ENCODE data around the gene GALR3. TPM values are rescaled to one million over a fixed set of nuclear protein-coding genes. Genes with fewer than 3 reads are reported as not detected.

The GALR3 gene
- total RNA-seq, 1 donor from 2014 or later, result not detected

DNA sequence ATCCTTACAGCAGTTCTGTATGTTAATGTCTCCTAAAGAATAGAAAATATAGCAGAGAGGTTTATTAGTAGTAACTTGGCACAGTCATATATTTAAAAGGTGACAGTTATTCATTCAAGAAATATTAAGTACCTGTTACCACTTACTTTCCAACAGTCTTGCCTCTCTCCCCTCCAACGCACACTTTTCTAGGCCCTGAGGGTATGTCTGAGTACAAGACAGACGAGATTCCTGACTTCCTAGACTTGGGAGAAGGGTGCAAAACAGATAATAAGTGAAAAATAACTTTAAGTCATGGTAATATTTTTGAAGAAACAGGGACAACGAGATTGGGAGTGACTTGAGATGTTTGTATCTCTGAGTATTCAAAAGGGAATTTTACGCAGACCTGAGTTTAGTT lies 27.6 kb downstream of the GALR3 start:
- no peak for DNase-seq (ENCODE audit: low spot score)
- intact Hi-C loops (cut with DNase I), result no loop called here

DNA sequence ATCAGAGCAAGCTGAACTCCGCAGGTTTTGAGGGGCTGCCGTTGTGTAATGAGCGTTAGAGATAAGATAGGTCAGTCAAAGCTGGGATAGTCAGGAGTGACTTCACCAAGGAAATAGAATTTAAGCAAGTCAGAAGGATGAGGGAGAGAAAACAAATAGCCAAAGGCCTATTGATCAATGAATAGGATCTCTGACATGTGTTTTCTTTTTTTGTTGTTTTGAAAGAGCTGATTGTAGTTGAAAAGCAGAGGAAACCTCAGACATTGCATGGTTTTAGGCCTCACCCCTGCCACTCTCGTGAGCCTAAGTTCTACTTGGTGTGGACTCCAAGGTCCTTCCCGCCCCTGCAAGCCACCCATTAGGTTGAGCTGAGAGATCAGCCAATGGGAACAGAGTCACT lies 29.2 kb downstream of the GALR3 start:
- no peak for DNase-seq (ENCODE audit: low spot score)
- intact Hi-C loops (cut with DNase I), result no loop called here

DNA sequence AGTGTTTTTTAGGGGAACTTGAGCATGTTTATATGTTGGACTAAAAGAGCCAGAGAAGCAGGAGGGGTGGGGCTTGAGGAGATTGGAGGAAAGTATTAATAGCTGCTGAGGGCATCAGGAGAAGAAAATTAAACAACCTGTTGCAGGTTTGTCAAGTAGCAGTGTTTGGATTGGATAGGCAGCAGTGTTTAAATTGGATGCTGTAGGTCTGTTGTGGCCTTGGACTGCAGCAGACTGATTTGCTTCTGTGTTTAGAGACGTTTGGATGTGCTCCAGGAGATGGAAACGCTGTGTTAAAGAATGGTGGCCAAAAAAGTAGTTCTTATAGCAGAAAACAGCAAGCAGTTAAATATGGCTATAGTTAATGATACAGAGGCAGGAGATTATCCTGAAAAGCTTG lies 31.8 kb downstream of the GALR3 start:
- DNase-seq (ENCODE audit: low spot score), result no peak
- intact Hi-C loops (cut with DNase I), result no loop called here

DNA sequence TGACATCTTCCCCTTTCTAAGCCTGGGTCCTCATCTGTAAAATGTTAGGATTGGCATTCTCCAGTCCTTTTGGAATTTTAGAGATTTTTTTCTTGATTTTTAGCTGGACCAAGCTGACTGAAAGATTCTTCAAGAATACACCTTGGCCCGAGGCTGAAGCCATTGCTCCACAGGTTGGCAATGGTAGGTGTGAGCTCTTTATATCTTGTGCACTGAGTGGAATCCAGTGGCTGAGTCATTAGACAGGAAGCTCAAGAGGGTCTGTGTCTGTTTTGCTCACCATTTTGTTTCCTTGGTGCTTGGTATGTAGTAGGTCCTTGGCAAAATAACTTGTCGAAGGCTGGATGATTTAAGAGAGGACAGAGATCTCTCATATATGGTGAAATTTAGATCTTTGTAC lies 32.3 kb downstream of the GALR3 start:
- intact Hi-C loops (cut with DNase I), result no loop called here
- no peak for DNase-seq (ENCODE audit: low spot score)

DNA sequence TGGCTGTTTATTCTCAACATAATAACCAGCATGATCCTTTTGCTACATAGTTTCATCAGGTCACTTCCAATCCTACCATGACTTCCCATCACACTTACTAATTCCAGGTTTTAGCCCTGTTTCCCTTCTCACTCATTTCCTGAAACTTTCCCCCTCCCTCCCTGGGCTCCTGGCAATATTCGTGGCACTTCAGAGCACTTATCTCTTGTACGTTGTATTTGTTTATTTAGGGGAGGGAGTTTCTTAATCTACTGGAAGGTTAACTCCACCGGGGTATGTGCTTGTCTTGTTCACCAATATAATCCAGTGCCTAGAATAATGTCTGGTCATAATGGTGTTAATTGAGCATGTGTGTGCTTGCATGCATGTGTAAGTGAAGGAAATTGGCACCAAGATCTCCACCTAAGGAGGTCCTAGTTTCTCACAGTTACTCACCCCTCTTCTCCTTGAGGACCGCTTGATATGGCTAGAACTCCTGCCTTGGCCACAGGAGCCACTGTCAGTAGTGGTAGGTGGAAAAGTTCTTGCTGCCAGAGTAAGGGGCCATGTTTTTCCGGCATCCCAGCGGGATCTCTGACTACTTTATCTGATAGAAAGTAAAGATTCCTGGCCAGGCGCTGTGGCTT lies 37.7 kb downstream of the GALR3 start:
- intact Hi-C loops (cut with DNase I), result no loop called here
- DNase-seq (ENCODE audit: low spot score), result no peak

DNA sequence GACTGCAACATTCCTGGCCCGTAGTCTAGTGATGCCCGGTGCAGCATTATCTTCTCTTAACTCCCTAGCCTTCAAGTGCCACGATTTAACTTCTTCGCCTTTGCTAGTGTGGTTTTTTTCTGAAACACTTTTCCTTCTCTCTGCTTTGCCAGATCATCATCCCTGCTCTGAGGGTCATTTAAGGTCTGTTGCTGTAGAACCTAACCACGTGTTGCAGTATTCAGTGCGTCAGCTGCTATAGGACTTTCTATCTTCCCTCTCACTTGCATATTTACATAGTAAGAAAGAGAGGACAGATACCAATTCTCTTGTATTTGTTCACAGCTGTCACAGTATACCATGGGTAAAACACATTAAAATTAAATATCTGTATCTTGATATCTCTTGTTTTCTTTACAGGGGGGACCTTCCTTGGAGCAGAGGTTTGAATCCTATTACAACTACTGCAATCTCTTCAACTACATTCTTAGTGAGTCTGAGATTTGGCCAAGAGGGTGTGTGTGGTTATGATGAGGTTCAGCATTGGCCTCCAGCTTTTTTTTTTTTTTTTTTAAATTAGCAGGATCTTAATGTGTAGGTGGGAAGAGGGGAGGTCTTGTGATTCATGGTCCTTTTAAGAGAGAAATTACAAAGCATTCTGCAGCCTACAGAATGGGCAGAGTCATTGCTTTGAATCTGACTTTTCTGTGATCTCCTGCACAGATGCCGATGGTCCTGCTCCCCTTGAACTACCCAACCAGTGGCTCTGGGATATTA lies 39.6 kb downstream of the GALR3 start:
- DNase-seq (ENCODE audit: low spot score), result no peak
- intact Hi-C loops (cut with DNase I), result loop anchor here (1.0 kb wide), 1 partner anchor 45 kb away; no protein-coding TSS in a partner anchor

DNA sequence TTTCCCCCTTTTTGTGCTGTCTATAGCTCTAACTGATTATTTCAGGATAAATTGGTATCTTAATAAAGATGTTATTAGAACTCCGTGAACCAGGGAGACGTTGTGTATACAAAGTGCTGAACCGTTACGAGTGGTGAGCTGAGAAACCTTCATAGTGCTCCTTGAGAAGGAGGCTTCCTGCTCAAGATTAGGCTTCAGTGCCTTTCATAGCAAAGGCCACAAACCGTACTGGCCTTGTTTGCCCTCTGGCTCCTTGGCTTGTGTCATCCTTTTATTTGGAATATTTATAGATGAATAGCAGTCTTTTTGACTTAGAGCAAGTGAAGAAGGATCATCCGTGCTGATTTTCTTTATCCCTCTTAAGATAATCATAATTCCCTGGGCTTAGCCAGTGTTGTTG lies 42.3 kb downstream of the GALR3 start:
- no peak for DNase-seq (ENCODE audit: low spot score)
- intact Hi-C loops (cut with DNase I), result no loop called here

DNA sequence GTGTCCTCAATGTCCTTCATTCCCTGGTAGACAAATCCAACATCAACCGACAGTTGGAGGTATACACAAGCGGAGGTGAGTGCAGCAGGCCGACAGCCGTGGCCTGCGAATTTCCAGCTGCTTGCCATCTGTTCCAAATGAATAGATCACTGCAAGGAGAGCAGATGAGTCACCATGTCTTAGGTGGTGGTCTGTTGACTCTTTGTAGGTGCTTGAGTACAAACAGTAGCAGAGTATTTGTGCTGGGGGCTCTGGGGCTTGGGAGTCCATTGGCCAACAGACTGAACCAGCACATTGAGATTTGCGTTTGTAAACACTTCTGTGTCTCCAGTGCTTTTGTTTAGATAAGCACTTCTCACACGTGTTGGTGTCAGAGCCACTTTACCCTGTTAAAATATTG lies 47.1 kb downstream of the GALR3 start:
- no peak for DNase-seq (ENCODE audit: low spot score)
- intact Hi-C loops (cut with DNase I), result no loop called here

Small RNA genes lying within 50 kb of the gene (microRNA-seq; reads per million reads assigned to microRNA genes)
- gene MIR659, result not detected

Other genes starting within 250 kb of the GALR3 start
- gene LGALS2, start 243.3 kb upstream of the GALR3 start, total RNA-seq, result not detected
- gene GGA1, start 214.5 kb upstream of the GALR3 start, total RNA-seq, result 32.5 TPM
- 2.3 TPM for gene SH3BP1, start 183.7 kb upstream of the GALR3 start, total RNA-seq
- gene PDXP, start 164.7 kb upstream of the GALR3 start, total RNA-seq, result 24.1 TPM
- 1,015 TPM for gene LGALS1, start 147.7 kb upstream of the GALR3 start, total RNA-seq
- gene NOL12, start 137.0 kb upstream of the GALR3 start, total RNA-seq, result 15.2 TPM
- 115 TPM for gene TRIOBP, start 126.3 kb upstream of the GALR3 start, total RNA-seq
- 24.0 TPM for gene GCAT, start 15.4 kb upstream of the GALR3 start, total RNA-seq
- 15.7 TPM for gene ANKRD54, start 21.0 kb downstream of the GALR3 start, total RNA-seq
- gene EIF3L, start 26.0 kb downstream of the GALR3 start, total RNA-seq, result 255 TPM
- gene MICALL1, start 82.9 kb downstream of the GALR3 start, total RNA-seq, result 16.5 TPM
- 0.54 TPM for gene C22orf23, start 130.2 kb downstream of the GALR3 start, total RNA-seq
- gene POLR2F, start 130.3 kb downstream of the GALR3 start, total RNA-seq, result 50.5 TPM
- gene SOX10, start 161.2 kb downstream of the GALR3 start, total RNA-seq, result 0.62 TPM
- 19.1 TPM for gene PICK1, start 234.0 kb downstream of the GALR3 start, total RNA-seq